ENCODE results near the gene MPI. TPM values are rescaled to one million over a fixed set of nuclear protein-coding genes. Genes with fewer than 3 reads are reported as not detected.
A peak's percentile ranks its signal among the peaks of the same experiment; 100 is the strongest.

MPI gene
- total RNA-seq, 1 donor from 2014 or later: 35.0 TPM

DNA sequence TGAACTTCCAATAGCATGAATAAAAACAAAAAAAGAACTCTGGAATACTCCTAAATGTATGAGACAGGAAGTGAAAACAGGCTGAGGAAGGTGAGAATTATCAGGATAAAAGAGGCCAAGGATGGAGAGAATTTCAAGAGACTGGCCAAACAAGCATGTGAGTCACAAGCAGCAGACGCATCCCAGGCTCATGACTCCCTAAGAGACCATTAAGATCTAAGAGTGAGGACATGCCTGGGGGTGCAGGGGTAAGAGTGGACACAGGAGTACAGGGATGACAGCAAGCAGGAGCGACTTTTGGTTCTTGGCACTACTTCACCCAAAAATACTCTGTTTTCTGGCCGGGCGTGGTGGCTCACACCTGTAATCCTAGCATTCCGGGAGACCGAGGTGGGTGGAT lies 23.8 kb upstream of the MPI start:
- H3K27me3 ChIP-seq (ENCODE audit: control insufficient read depth, insufficient read depth, low read length): no peaks in the 10 kb centered on the region
- DNase-seq (ENCODE audit: low read depth) (peak; percentile 89), FAIRE-seq (no peak)
- peaks cover 4% of the 10 kb centered on the region for H3K36me3 ChIP-seq (ENCODE audit: control insufficient read depth, insufficient read depth, low read length)
- no peak overlapping the region for H3K4me3 ChIP-seq (ENCODE audit: low read depth, low read length)
- TF ChIP-seq, protein P1, sequence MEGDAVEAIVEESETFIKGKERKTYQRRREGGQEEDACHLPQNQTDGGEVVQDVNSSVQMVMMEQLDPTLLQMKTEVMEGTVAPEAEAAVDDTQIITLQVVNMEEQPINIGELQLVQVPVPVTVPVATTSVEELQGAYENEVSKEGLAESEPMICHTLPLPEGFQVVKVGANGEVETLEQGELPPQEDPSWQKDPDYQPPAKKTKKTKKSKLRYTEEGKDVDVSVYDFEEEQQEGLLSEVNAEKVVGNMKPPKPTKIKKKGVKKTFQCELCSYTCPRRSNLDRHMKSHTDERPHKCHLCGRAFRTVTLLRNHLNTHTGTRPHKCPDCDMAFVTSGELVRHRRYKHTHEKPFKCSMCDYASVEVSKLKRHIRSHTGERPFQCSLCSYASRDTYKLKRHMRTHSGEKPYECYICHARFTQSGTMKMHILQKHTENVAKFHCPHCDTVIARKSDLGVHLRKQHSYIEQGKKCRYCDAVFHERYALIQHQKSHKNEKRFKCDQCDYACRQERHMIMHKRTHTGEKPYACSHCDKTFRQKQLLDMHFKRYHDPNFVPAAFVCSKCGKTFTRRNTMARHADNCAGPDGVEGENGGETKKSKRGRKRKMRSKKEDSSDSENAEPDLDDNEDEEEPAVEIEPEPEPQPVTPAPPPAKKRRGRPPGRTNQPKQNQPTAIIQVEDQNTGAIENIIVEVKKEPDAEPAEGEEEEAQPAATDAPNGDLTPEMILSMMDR (IDR thresholded peaks at IDR 0.05; ENCODE audit: insufficient read depth, low read length, severe bottlenecking): no peak

- Histone ChIP-seq H3K4me3 (ENCODE audit: low read depth, low read length) (no peak overlapping the region), H3K27me3 (ENCODE audit: control insufficient read depth, insufficient read depth, low read length) (no peaks in the 10 kb centered on the region), H3K36me3 (ENCODE audit: control insufficient read depth, insufficient read depth, low read length) (peaks cover 4% of the 10 kb centered on the region)
- no peak for FAIRE-seq
- DNase-seq (ENCODE audit: low read depth): no peak
- TF ChIP-seq, protein P1 (IDR thresholded peaks at IDR 0.05; ENCODE audit: insufficient read depth, low read length, severe bottlenecking): no peak
These were observed 22.3 kb upstream of the MPI start for GRCh38 chr15:74867466-74868038.

- TF ChIP-seq, protein P1 (IDR thresholded peaks at IDR 0.05; ENCODE audit: insufficient read depth, low read length, severe bottlenecking): no peak
- no peak for FAIRE-seq
- Histone ChIP-seq H3K27me3 (ENCODE audit: control insufficient read depth, insufficient read depth, low read length) (no peaks in the 10 kb centered on the region), H3K4me3 (ENCODE audit: low read depth, low read length) (no peak overlapping the region), H3K36me3 (ENCODE audit: control insufficient read depth, insufficient read depth, low read length) (peaks cover 4% of the 10 kb centered on the region)
- no peak for DNase-seq (ENCODE audit: low read depth)
These were observed 21.8 kb upstream of the MPI start for GRCh38 chr15:74868059-74868458.

GRCh38 chr15:74869372-74869725 lies 20.5 kb upstream of the MPI start:
- Histone ChIP-seq H3K36me3 (ENCODE audit: control insufficient read depth, insufficient read depth, low read length) (peaks cover 4% of the 10 kb centered on the region), H3K27me3 (ENCODE audit: control insufficient read depth, insufficient read depth, low read length) (no peaks in the 10 kb centered on the region), H3K4me3 (ENCODE audit: low read depth, low read length) (no peak overlapping the region)
- DNase-seq (ENCODE audit: low read depth) (no peak), FAIRE-seq (no peak)
- TF ChIP-seq, protein P1 (IDR thresholded peaks at IDR 0.05; ENCODE audit: insufficient read depth, low read length, severe bottlenecking): no peak

DNA sequence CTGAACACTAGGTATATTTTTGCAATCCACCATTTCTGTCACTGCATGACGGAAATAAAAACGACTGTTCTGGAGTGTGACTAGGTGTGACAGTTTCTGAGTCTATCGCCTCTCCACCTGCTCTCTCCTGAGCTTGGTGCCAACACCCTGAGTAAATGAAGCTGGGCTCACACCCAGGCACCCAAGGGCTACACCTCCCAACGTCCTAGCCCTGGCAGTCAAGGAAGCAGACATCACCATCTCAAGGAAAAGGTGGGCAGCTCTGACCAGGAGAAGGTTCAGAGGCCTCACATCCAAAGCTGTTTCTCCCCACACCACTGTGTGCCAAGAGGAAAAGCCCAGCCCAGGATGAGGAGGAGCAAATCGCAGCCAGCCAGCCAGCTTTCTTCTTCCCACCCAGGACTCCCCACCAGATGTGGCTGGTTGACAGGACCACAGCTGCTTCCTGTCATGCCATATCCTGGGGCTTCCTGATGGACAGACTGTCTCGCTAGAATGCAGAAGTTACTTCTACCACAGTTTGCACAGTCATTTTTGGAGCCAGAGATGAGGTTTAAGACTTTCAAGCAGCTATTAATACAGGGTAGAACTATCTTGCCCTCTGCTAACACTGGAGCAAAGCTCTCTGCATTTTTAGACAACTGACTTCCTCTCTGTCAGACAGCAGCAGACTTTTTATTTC lies 20.0 kb upstream of the MPI start:
- Histone ChIP-seq H3K36me3 (ENCODE audit: control insufficient read depth, insufficient read depth, low read length) (peaks cover 4% of the 10 kb centered on the region), H3K27me3 (ENCODE audit: control insufficient read depth, insufficient read depth, low read length) (no peaks in the 10 kb centered on the region), H3K4me3 (ENCODE audit: low read depth, low read length) (no peak overlapping the region)
- FAIRE-seq: no peak
- DNase-seq (ENCODE audit: low read depth): no peak
- TF ChIP-seq, protein P1 (IDR thresholded peaks at IDR 0.05; ENCODE audit: insufficient read depth, low read length, severe bottlenecking): no peak

All from bronchial epithelial cell (primary cell).